ENCODE measurements around the gene PPP1R14B. TPM values are rescaled to one million over a fixed set of nuclear protein-coding genes. Genes with fewer than 3 reads are reported as not detected.

The PPP1R14B gene
- total RNA-seq, 1 experiment from 2014 or later: 1,496 TPM

GRCh38 chr11:64229090-64229743, 17.5 kb downstream of the PPP1R14B start:
- ChIA-PET CTCF (interaction anchor here (1.4 kb wide), 1 partner anchor 25 kb away, joined by 15 read pairs; no protein-coding TSS in a partner anchor), POLR2A (ENCODE audit: unreplicated experiment) (no interaction called here)
- intact Hi-C loops (cut with micrococcal nuclease): no loop called here
- TF ChIP-seq EZH2phosphoT487 (IDR thresholded peaks at IDR 0.05; ENCODE audit: borderline replicate concordance, low read length) (no peak), EZH2 (IDR thresholded peaks at IDR 0.05; ENCODE audit: low read length, unreplicated experiment) (no peak), CTCF (conservative IDR thresholded peaks at IDR 0.05; ENCODE audit: low read depth, low read length) (no peak)
- peaks cover 25% of the 10 kb centered on the region for H3K79me2 ChIP-seq (ENCODE audit: low read length)
- H3K9ac ChIP-seq (ENCODE audit: low read length): no peak overlapping the region
- H3K4me2 ChIP-seq (ENCODE audit: low read length): no peak overlapping the region; the same call in 1 of the 2 replicates
- no peak overlapping the region for H2AFZ ChIP-seq (ENCODE audit: low read length)
- ATAC-seq: no peak
- no peaks in the 10 kb centered on the region for H3F3A ChIP-seq (ENCODE audit: low read length, unreplicated experiment)
- H3K9me2 ChIP-seq (replicated peaks; ENCODE audit: low read length): no peaks in the 10 kb centered on the region
- no peak for DNase-seq
- no peaks in the 10 kb centered on the region for H4K20me1 ChIP-seq (ENCODE audit: low read length)
- no peaks in the 10 kb centered on the region for H3K36me3 ChIP-seq (ENCODE audit: low read depth, low read length)
- BruUV-seq (replicated peaks): no TSS peak
- H3K9me3 ChIP-seq (ENCODE audit: low read length): no peaks in the 10 kb centered on the region
- H3K4me1 ChIP-seq (ENCODE audit: insufficient read depth, low read length): peaks cover 41% of the 10 kb centered on the region
- H3K27me3 ChIP-seq (ENCODE audit: low read length): no peaks in the 10 kb centered on the region
- H3K4me3 ChIP-seq (ENCODE audit: low read length): no peak overlapping the region
- no peak overlapping the region for H3K27ac ChIP-seq (ENCODE audit: low read length)

- H3K4me3 ChIP-seq (ENCODE audit: low read length): peak overlapping the region; percentile 83
- no peak for ATAC-seq
- DNase-seq: peak; percentile 29
- TF ChIP-seq CTCF (conservative IDR thresholded peaks at IDR 0.05; ENCODE audit: low read depth, low read length) (no peak), EZH2phosphoT487 (IDR thresholded peaks at IDR 0.05; ENCODE audit: borderline replicate concordance, low read length) (no peak), EZH2 (IDR thresholded peaks at IDR 0.05; ENCODE audit: low read length, unreplicated experiment) (no peak)
- H2AFZ ChIP-seq (ENCODE audit: low read length): no peak overlapping the region
- BruUV-seq (replicated peaks): no TSS peak
- H3K27me3 ChIP-seq (ENCODE audit: low read length): no peaks in the 10 kb centered on the region
- CTCF ChIA-PET: interaction anchor here (0.9 to 2.0 kb wide), 2 partner anchors 23 to 77 kb away, joined by 3 to 9 read pairs; no protein-coding TSS in a partner anchor
- H3K9me3 ChIP-seq (ENCODE audit: low read length): no peaks in the 10 kb centered on the region
- H3K36me3 ChIP-seq (ENCODE audit: low read depth, low read length): 0 out of 2 replicates have a peak, but pooled peaks cover 3% of the 10 kb centered on the region
- no peak overlapping the region for H3K27ac ChIP-seq (ENCODE audit: low read length)
- intact Hi-C loops (cut with micrococcal nuclease): no loop called here
- POLR2A ChIA-PET (ENCODE audit: unreplicated experiment): interaction anchor here (1.2 kb wide), 1 partner anchor 18 kb away, joined by 5 read pairs; no protein-coding TSS in a partner anchor
- no peaks in the 10 kb centered on the region for H4K20me1 ChIP-seq (ENCODE audit: low read length)
- no peak overlapping the region for H3K9ac ChIP-seq (ENCODE audit: low read length)
- no peaks in the 10 kb centered on the region for H3F3A ChIP-seq (ENCODE audit: low read length, unreplicated experiment)
- no peaks in the 10 kb centered on the region for H3K9me2 ChIP-seq (replicated peaks; ENCODE audit: low read length)
- peaks cover 25% of the 10 kb centered on the region for H3K79me2 ChIP-seq (ENCODE audit: low read length)
- peak overlapping the region; percentile 97 for H3K4me2 ChIP-seq (ENCODE audit: low read length)
- H3K4me1 ChIP-seq (ENCODE audit: insufficient read depth, low read length): peaks cover 39% of the 10 kb centered on the region
These were observed 19.3 kb downstream of the PPP1R14B start for GRCh38 chr11:64227405-64227956.
